GM12878 (cell line): ENCODE results near the gene WFDC12. TPM values are rescaled to one million over a fixed set of nuclear protein-coding genes. Genes with fewer than 3 reads are reported as not detected.

Experiments used
- ATAC-seq: fragments of 200-7000 bp; cut with Tn5 transposase; 3 replicates; pipeline ENCODE4 v1.9.1; 2020; ENCODE audit warnings: mild to moderate bottlenecking, moderate library complexity
- BruUV-seq: library from RNA; stranded (reverse); fragments of 400-500 nt; replicated peaks from 2 replicates; lab custom pipeline; 2021; lab: Mats Ljungman, UMichigan
- CTCF ChIA-PET: fragments of 300-600 bp; sonication (Branson Sonifier 250); formaldehyde crosslinking; extraction: SDS; loops from one replicate; lab custom pipeline; 2021; ENCODE audit warnings: inconsistent platforms; lab: Yijun Ruan, JAX
- POLR2A ChIA-PET: fragments of 350-600 bp; formaldehyde crosslinking; extraction: SDS; loops from one replicate; lab custom pipeline; 2021; ENCODE audit warnings: inconsistent platforms; lab: Charles Lee
- RAD21 ChIA-PET: fragments of 300-600 bp; sonication (Branson Sonifier 250); formaldehyde crosslinking; loops from one replicate; lab custom pipeline; 2023; ENCODE audit warnings: antibody characterized with exemption; ENCODE audit not compliant: unreplicated experiment; lab: Charles Lee
- SMC1A ChIA-PET: fragments of 300-600 bp; sonication (Branson Sonifier 250); formaldehyde crosslinking; loops from one replicate; lab custom pipeline; 2023; ENCODE audit not compliant: unreplicated experiment, uncharacterized antibody; lab: Charles Lee
- DNase-seq: peaks from one replicate; pipeline ENCODE4 v3.0.0-alpha.2; 2011; ENCODE audit warnings: low read depth, low spot score
- FAIRE-seq: peaks from 3 replicates; lab custom pipeline; 2011; peaks lifted over from hg19 to GRCh38; lab: Jason Lieb, UNC
- H2AFZ ChIP-seq: 2 replicates; pipeline ENCODE4 v1.6.0; 2011; ENCODE audit warnings: low read depth, low read length, control low read depth; ENCODE audit not compliant: control insufficient read depth
- H3K27ac ChIP-seq: 2 replicates; pipeline ENCODE4 v1.5.1; 2011; ENCODE audit warnings: control low read depth; ENCODE audit not compliant: control insufficient read depth, insufficient read depth
- H3K27me3 ChIP-seq, 2 experiments: replicated peaks in 1 of 2; 2 replicates each; pipeline versions ENCODE4 v1.6.0 to v1.6.1; 2011; ENCODE audit warnings: low read length in 1 of 2; ENCODE audit not compliant: control insufficient read depth in 2 of 2, insufficient read depth in 2 of 2
- H3K36me3 ChIP-seq, 2 experiments: 2 replicates each; pipeline ENCODE4 v1.5.1; 2011; ENCODE audit warnings: low read length in 1 of 2; ENCODE audit not compliant: control insufficient read depth in 2 of 2, insufficient read depth in 2 of 2
- H3K4me1 ChIP-seq: 2 replicates; pipeline ENCODE4 v1.6.1; 2011; ENCODE audit warnings: mild to moderate bottlenecking, low read length, moderate library complexity, mixed read lengths; ENCODE audit not compliant: control insufficient read depth, insufficient read depth
- H3K4me2 ChIP-seq: 2 replicates; pipeline ENCODE4 v1.6.0; 2011; ENCODE audit warnings: control low read depth; ENCODE audit not compliant: control insufficient read depth, insufficient read depth
- H3K4me3 ChIP-seq: fragments of 200-600 bp; sonication (generic); 2 replicates; pipeline ENCODE4 v1.5.1; 2016
- H3K79me2 ChIP-seq: 2 replicates; pipeline ENCODE4 v1.6.0; 2011; ENCODE audit warnings: low read length; ENCODE audit not compliant: control insufficient read depth, insufficient read depth
- H3K9ac ChIP-seq: 2 replicates; pipeline ENCODE4 v1.8.0; 2011; ENCODE audit warnings: low read length, control low read depth, mixed read lengths; ENCODE audit not compliant: control insufficient read depth, insufficient read depth
- H3K9me3 ChIP-seq: replicated peaks from 3 replicates; pipeline ENCODE4 v1.5.1; 2011; ENCODE audit warnings: mild to moderate bottlenecking, low read length; ENCODE audit not compliant: control insufficient read depth, insufficient read depth
- H4K20me1 ChIP-seq: 2 replicates; pipeline ENCODE4 v1.6.0; 2011; ENCODE audit not compliant: control insufficient read depth, insufficient read depth
- SPI1 ChIP-seq: IDR thresholded peaks from 2 replicates; pipeline ENCODE4 v1.6.1; 2011; ENCODE audit warnings: low read depth, mild to moderate bottlenecking, low read length, moderate library complexity, borderline replicate concordance; ENCODE audit not compliant: insufficient read depth
- TAF1 ChIP-seq: IDR thresholded peaks from 2 replicates; pipeline ENCODE4 v1.6.1; 2011; ENCODE audit warnings: mild to moderate bottlenecking, low read depth, low read length, borderline replicate concordance
- ZBTB40 ChIP-seq: fragments of 450-650 bp; IDR thresholded peaks from 2 replicates; pipeline ENCODE4 v1.6.1; 2016; ENCODE audit warnings: mild to moderate bottlenecking, moderate library complexity, borderline replicate concordance
- ZNF622 ChIP-seq: fragments of 450-650 bp; IDR thresholded peaks from 2 replicates; pipeline ENCODE4 v1.6.1; 2017; ENCODE audit warnings: mild to moderate bottlenecking, inconsistent platforms
- WGBS: methylation state at CpG from one replicate; pipeline ENCODE4 v1.1.6; 2016; ENCODE audit warnings: low lambda C conversion rate; ENCODE audit not compliant: insufficient replicate concordance, insufficient coverage; ENCODE audit errors: missing lambda C conversion rate; 5-methylcytosine and 5-hydroxymethylcytosine counted together
- in situ Hi-C: fragments of 300-500 bp; cut with MboI; formaldehyde crosslinking; loops from 9 replicates; pipeline ENCODE4 v1.14.3; 2018; ENCODE audit warnings: mixed read lengths
- intact Hi-C: fragments of 100-400 bp; cut with micrococcal nuclease; formaldehyde crosslinking; loops from one replicate; pipeline ENCODE4 v1.14.2; 2022; ENCODE audit not compliant: unreplicated experiment
- polyA plus RNA-seq, 11 experiments: library from polyadenylated mRNA; depleted of rRNA in 4 of 11; unstranded in 6 of 11; stranded (reverse) in 5 of 11; fragments of >200 nt; fragmentation: Nextera tagmentation in 4 of 11; fragmentation: Illumina TruSeq in 1 of 11; extraction: Ambion mirVana in 4 of 11; extraction: Trizol in 1 of 11; gene quantifications; 1 replicate in 1 of 11; 2 replicates in 10 of 11; pipeline versions ENCODE4 v1.2.1 to v1.2.3, GENCODE V29; 2011 to 2016; ENCODE audit warnings: inconsistent platforms in 2 of 11, missing spikeins in 2 of 11, low read depth in 1 of 11
- total RNA-seq, 4 experiments: library from RNA; depleted of rRNA in 3 of 4; stranded (reverse); fragments of >200 nt in 3 of 4; fragmentation: Illumina TruSeq in 1 of 4; extraction: Trizol in 1 of 4; gene quantifications; 2 replicates each; pipeline versions ENCODE4 v1.2.1 to v1.2.3, GENCODE V29; 2013 to 2021

WFDC12 gene
- total and polyA plus RNA-seq, 10 of the 15 experiments (the other 5 are each of a cell fraction or from before 2014, with no cell fraction given), result not detected

GRCh38 chr20:45087097-45087790 is 37.0 kb downstream of the WFDC12 start:
- Histone ChIP-seq H3K4me2 (no peak overlapping the region), H3K27ac (no peak overlapping the region), H3K4me1 (no peaks in the 10 kb centered on the region), H3K9me3 (no peaks in the 10 kb centered on the region), H3K36me3 (peaks cover 0 to 7% of the 10 kb centered on the region in 2 experiments; a peak in 2 of 4 replicates), H3K4me3 (no peak overlapping the region), H4K20me1 (no peaks in the 10 kb centered on the region), H3K79me2 (no peaks in the 10 kb centered on the region), H3K27me3 (no peaks in the 10 kb centered on the region), H3K9ac (no peak overlapping the region), H2AFZ (no peak overlapping the region)
- RAD21 ChIA-PET, result interaction anchor here (0.8 to 1.2 kb wide), 2 partner anchors 38 to 43 kb away, joined by 3 to 6 read pairs; no protein-coding TSS in a partner anchor
- in situ Hi-C loops (no loop called here), intact Hi-C loops (no loop called here)
- SMC1A ChIA-PET, result interaction anchor here (0.7 to 1.6 kb wide), 4 partner anchors 11 to 44 kb away, joined by 3 read pairs; no protein-coding TSS in a partner anchor
- DNase-seq (no peak), FAIRE-seq (no peak), ATAC-seq (peak; percentile 38; the same call in 1 of the 3 replicates)
- CTCF ChIA-PET, result interaction anchor here (1.4 to 4.3 kb wide), 4 partner anchors 9 to 76 kb away, joined by 4 to 18 read pairs (median 10); no protein-coding TSS in a partner anchor
- BruUV-seq, result no TSS peak
- TF ChIP-seq SPI1 (peak; percentile 62; the same call in 1 of the 2 replicates), ZNF622 (no peak), TAF1 (no peak), ZBTB40 (no peak)
- POLR2A ChIA-PET, result no interaction called here
- 67% methylated on average over 3 of the region's 3 CpGs for WGBS
